Frontal cortex (tissue), 4 donors: ENCODE measurements around the gene ABLIM3. TPM values are rescaled to one million over a fixed set of nuclear protein-coding genes. Genes with fewer than 3 reads are reported as not detected.

ENCODE experiments used
- DNase-seq, 2 donors: peaks; one replicate each; pipeline ENCODE4 v3.0.0; 2012; ENCODE audit warnings: low spot score in 2 of 2
- FAIRE-seq: peaks from 2 replicates; lab custom pipeline; 2012; peaks lifted over from hg19 to GRCh38; lab: Jason Lieb, UNC
- total RNA-seq: library from RNA; depleted of rRNA; stranded (reverse); fragments of >200 nt; gene quantifications from one replicate; pipeline ENCODE4 v1.2.3, GENCODE V29; 2014
- donor health status: control.
- donor health status: control.
- donor health status: control.

The ABLIM3 gene
- total RNA-seq, 1 donor from 2014 or later: 10.6 TPM

GRCh38 chr5:149294872-149295829 is 153.9 kb downstream of the ABLIM3 start:
- FAIRE-seq (no peak), DNase-seq (no peak)

- DNase-seq (no peak), FAIRE-seq (no peak)
Measured at GRCh38 chr5:149297340-149298025, 156.2 kb downstream of the ABLIM3 start.

- DNase-seq (no peak), FAIRE-seq (no peak)
Measured at GRCh38 chr5:149298163-149298562, 156.9 kb downstream of the ABLIM3 start.

- FAIRE-seq (no peak), DNase-seq (no peak)
Measured at GRCh38 chr5:149298842-149299404, 157.6 kb downstream of the ABLIM3 start.

GRCh38 chr5:149299451-149300054 is 158.3 kb downstream of the ABLIM3 start:
- no peak for DNase-seq
- no peak for FAIRE-seq

- DNase-seq: no peak
Measured at GRCh38 chr5:149300441-149300840, 159.1 kb downstream of the ABLIM3 start.

DNA sequence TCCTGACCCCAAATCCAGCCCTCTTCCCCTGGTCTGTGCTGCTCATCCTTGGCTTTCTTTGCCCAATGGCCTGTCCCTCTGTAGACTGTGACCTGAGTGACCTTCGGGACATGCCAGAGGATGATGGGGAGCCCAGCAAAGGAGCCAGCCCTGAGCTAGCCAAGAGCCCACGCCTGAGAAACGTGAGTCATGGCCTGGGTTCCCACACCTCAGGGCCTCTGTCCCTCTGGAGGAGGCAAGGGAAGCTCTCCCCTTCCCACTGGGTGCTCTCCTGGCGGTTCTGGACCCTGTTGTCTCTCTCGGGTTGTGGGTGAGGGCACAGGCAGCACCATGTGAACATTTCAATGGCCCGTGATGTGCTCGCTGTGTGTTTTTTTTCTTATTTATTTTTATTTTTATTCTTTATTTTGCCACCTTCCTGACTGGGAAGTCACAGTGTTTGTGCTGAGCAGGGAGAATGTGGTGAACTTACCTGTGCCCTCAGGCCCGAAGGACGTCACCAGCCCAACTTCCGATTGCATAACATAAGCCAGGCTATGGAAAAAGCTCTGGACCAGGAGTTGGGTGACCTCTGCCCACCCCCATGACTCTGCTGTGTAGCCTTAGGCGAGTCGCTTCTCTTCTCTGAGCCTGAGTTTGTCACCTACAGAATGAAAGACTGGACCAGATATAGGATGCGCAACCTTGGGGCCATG is 159.9 kb downstream of the ABLIM3 start:
- no peak for FAIRE-seq
- DNase-seq: no peak

More at GRCh38 chr5:149300441-149300840, 159.1 kb downstream of the ABLIM3 start:
- no peak for FAIRE-seq

GRCh38 chr5:149301744-149302380 is 160.6 kb downstream of the ABLIM3 start:
- no peak for DNase-seq
- no peak for FAIRE-seq

DNA sequence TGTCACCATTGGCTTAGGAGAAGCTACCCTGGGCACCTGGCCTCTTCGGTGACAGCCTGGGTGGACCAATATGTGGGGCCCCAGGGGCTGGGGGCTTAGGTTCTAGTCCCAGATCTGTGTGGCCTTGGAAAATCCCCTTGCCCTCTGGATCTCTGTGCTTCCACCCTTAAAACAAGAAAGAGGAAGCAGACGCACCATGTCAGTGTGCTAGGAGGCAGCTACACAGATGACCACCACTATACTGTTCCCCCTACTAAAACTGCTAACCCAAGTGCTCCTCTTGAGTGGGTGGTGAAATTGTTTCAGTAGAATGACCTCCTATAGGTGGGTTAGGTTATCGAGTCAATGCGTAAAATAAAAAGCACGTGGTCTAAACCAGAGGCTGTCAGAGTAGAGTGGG is 161.3 kb downstream of the ABLIM3 start:
- no peak for DNase-seq
- no peak for FAIRE-seq

DNA sequence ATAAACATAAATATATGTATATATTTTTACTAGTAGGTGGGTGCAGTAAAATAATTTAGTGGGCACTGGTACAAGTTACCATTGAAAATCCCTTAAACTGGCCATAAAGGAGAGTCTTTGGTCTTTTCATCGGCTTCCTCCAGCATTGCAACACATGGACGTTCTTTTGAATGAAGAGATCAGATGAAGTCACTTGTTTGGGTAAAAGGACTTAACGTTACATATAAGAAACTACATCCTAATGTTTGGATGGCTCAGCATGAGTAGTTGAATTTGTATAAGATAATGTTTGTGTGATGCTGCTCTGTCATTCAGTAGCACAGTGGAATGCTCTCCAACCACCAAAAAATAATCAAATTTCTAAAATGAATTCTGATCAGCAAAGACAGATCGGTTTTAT is 161.9 kb downstream of the ABLIM3 start:
- FAIRE-seq (no peak), DNase-seq (no peak)

DNA sequence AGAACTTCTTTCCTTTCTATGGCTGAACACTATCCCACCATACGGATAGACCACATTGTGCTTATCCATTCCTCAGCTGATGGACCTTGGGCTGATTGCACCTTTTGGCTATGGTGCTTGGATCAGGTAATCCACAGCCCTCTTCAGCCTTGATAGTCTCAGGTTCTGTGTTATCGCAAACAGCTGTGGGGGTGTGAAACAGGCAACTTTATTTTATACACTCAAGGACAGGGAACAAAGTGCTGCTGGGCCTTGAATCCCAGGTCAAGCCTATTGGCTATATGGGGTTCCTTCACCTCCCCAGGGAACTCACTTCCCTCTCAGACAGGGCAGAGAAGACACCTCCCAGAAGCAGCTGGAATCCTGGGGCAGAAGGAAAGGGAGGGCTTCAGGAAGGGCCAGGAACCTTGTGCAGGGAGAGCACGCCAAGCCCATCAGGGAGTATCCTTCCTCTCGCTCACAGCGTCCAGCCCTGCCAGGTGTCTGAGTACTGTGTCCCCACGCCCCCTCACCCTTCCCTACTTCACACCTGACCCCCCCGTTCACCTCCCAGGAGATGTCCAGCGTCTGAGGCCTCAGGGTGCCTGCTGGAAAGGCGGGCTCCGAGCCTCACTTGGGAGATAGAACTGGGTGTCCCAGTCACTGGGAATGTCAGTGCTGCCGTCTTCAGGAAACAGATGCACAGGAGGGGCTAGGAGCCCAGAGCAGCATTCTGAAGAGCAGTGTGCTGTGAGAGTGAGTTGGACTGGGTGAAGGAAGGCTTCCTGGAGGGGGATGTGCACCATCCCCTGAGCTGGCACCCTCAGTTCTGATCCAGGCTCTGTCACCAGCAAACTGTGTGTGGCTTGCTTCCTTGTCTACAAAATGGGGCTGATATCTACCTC is 163.1 kb downstream of the ABLIM3 start:
- FAIRE-seq: no peak
- no peak for DNase-seq

DNA sequence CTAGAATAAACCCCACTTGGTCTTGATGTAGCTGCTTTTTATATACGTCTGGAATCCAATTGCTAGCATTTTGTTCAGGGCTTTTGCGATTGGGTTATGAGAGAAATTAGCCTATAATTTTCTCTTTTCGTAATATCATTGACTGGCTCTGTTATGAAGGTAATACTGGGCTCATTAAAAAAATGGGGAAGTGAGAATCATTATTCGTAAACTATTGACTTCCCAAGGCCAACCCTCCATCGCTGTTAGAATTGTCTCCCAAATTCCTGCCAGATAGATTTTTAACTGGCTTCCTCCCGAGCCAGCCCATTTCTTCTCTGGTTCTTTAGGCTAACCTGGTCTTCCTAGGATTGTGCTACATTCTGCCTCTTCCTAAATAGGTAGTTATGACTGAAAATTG is 168.1 kb downstream of the ABLIM3 start:
- no peak for DNase-seq
- no peak for FAIRE-seq

Other genes with a start within 250 kb of the ABLIM3 start
- gene SH3TC2, start 78.4 kb upstream of the ABLIM3 start, total RNA-seq: 0.41 TPM
- 4.9 TPM for gene AFAP1L1, start 130.4 kb downstream of the ABLIM3 start, total RNA-seq
- gene GRPEL2, start 204.0 kb downstream of the ABLIM3 start, total RNA-seq: 64.4 TPM
- gene PCYOX1L, start 216.6 kb downstream of the ABLIM3 start, total RNA-seq: 11.0 TPM
- not detected for gene IL17B, start 237.8 kb downstream of the ABLIM3 start, total RNA-seq